HEK293 (cell line): Measurements from ENCODE around the gene DLK2.

Source experiments
- EGR2 ChIP-seq: fragments of 450-650 bp; formaldehyde crosslinking; IDR thresholded peaks from 2 replicates; pipeline ENCODE4 v1.5.1; 2016; ENCODE audit warnings: low read depth, missing biosample characterization, missing genetic modification characterization
- GLI2 ChIP-seq: fragments of 450-650 bp; formaldehyde crosslinking; IDR thresholded peaks from 2 replicates; pipeline ENCODE4; 2017; ENCODE audit warnings: missing biosample characterization, missing genetic modification characterization, low read depth, borderline replicate concordance
- GLIS2 ChIP-seq: fragments of 450-650 bp; formaldehyde crosslinking; IDR thresholded peaks from 2 replicates; pipeline ENCODE4 v1.5.1; 2016; ENCODE audit warnings: missing biosample characterization, missing genetic modification characterization
- HOXD13 ChIP-seq: sonication (generic); formaldehyde crosslinking; IDR thresholded peaks from 2 replicates; pipeline ENCODE4 v1.8.0; 2022; ENCODE audit warnings: missing genetic modification reagents, borderline replicate concordance
- KLF8 ChIP-seq: fragments of 450-650 bp; formaldehyde crosslinking; IDR thresholded peaks from 2 replicates; pipeline ENCODE4 v1.5.1; 2016; ENCODE audit warnings: missing biosample characterization, missing genetic modification characterization
- KLF9 ChIP-seq: fragments of 450-650 bp; formaldehyde crosslinking; IDR thresholded peaks from 2 replicates; pipeline ENCODE4 v1.5.1; 2016; ENCODE audit warnings: missing biosample characterization, missing genetic modification characterization, low read depth
- OSR2 ChIP-seq: fragments of 450-650 bp; formaldehyde crosslinking; IDR thresholded peaks from 2 replicates; pipeline ENCODE4 v1.5.1; 2016; ENCODE audit warnings: missing biosample characterization, missing genetic modification characterization
- OVOL3 ChIP-seq: fragments of 450-650 bp; formaldehyde crosslinking; IDR thresholded peaks from 2 replicates; pipeline ENCODE4 v1.5.1; 2016; ENCODE audit warnings: missing biosample characterization, missing genetic modification characterization
- RBAK ChIP-seq: fragments of 450-650 bp; formaldehyde crosslinking; IDR thresholded peaks from 2 replicates; pipeline ENCODE4 v1.5.1; 2016; ENCODE audit warnings: missing biosample characterization, missing genetic modification characterization
- TRIM28 ChIP-seq: IDR thresholded peaks from 2 replicates; pipeline ENCODE4 v1.6.1; 2011; ENCODE audit warnings: low read length, control low read depth, borderline replicate concordance
- YY1 ChIP-seq: fragments of 450-650 bp; formaldehyde crosslinking; IDR thresholded peaks from 2 replicates; pipeline ENCODE4 v1.5.1; 2018; ENCODE audit warnings: missing biosample characterization, missing genetic modification characterization
- ZBTB10 ChIP-seq: fragments of 450-650 bp; formaldehyde crosslinking; IDR thresholded peaks from 2 replicates; pipeline ENCODE4 v1.5.1; 2016; ENCODE audit warnings: missing biosample characterization, missing genetic modification characterization
- ZBTB11 ChIP-seq: fragments of 450-650 bp; formaldehyde crosslinking; conservative IDR thresholded peaks from 2 replicates; pipeline ENCODE4 v1.5.1; 2016; ENCODE audit warnings: low read depth, missing biosample characterization, missing genetic modification characterization
- ZFP69B ChIP-seq: fragments of 450-650 bp; formaldehyde crosslinking; IDR thresholded peaks from 2 replicates; pipeline ENCODE4 v1.5.1; 2016; ENCODE audit warnings: missing biosample characterization, missing genetic modification characterization
- ZIC2 ChIP-seq: fragments of 450-650 bp; formaldehyde crosslinking; IDR thresholded peaks from 2 replicates; pipeline ENCODE4 v1.5.1; 2016; ENCODE audit warnings: missing biosample characterization, missing genetic modification characterization
- ZNF138 ChIP-seq: fragments of 450-650 bp; formaldehyde crosslinking; IDR thresholded peaks from 2 replicates; pipeline ENCODE4 v1.5.1; 2016; ENCODE audit warnings: missing biosample characterization, missing genetic modification characterization, borderline replicate concordance
- ZNF140 ChIP-seq: fragments of 450-650 bp; formaldehyde crosslinking; IDR thresholded peaks from 2 replicates; pipeline ENCODE4 v1.5.1; 2016; ENCODE audit warnings: missing biosample characterization, missing genetic modification characterization
- ZNF157 ChIP-seq: fragments of 450-650 bp; formaldehyde crosslinking; IDR thresholded peaks from 2 replicates; pipeline ENCODE4 v1.5.1; 2016; ENCODE audit warnings: missing biosample characterization, missing genetic modification characterization
- ZNF169 ChIP-seq: fragments of 450-650 bp; formaldehyde crosslinking; IDR thresholded peaks from 2 replicates; pipeline ENCODE4 v1.5.1; 2016; ENCODE audit warnings: missing biosample characterization, missing genetic modification characterization
- ZNF223 ChIP-seq: fragments of 450-650 bp; formaldehyde crosslinking; IDR thresholded peaks from 2 replicates; pipeline ENCODE4 v1.5.1; 2016; ENCODE audit warnings: missing biosample characterization, missing genetic modification characterization
- ZNF26 ChIP-seq: fragments of 450-650 bp; formaldehyde crosslinking; IDR thresholded peaks from 2 replicates; pipeline ENCODE4 v1.5.1; 2016; ENCODE audit warnings: missing biosample characterization, missing genetic modification characterization
- ZNF292 ChIP-seq: fragments of 450-650 bp; formaldehyde crosslinking; IDR thresholded peaks from 2 replicates; pipeline ENCODE4 v1.5.1; 2016; ENCODE audit warnings: low read depth, missing biosample characterization, missing genetic modification characterization, borderline replicate concordance
- ZNF302 ChIP-seq: fragments of 450-650 bp; formaldehyde crosslinking; IDR thresholded peaks from 2 replicates; pipeline ENCODE4 v1.5.1; 2016; ENCODE audit warnings: missing biosample characterization, missing genetic modification characterization, low read depth
- ZNF350 ChIP-seq: fragments of 450-650 bp; formaldehyde crosslinking; IDR thresholded peaks from 2 replicates; pipeline ENCODE4 v1.5.0; 2017; ENCODE audit warnings: missing biosample characterization, mild to moderate bottlenecking, missing genetic modification characterization
- ZNF398 ChIP-seq: fragments of 450-650 bp; formaldehyde crosslinking; IDR thresholded peaks from 2 replicates; pipeline ENCODE4 v1.5.1; 2017; ENCODE audit warnings: missing biosample characterization, missing genetic modification characterization
- ZNF561 ChIP-seq: fragments of 450-650 bp; IDR thresholded peaks from 2 replicates; pipeline ENCODE4 v1.5.1; 2018; ENCODE audit warnings: missing biosample characterization, missing genetic modification characterization, borderline replicate concordance
- ZNF571 ChIP-seq: fragments of 450-650 bp; formaldehyde crosslinking; IDR thresholded peaks from 2 replicates; pipeline ENCODE4 v1.5.0; 2017; ENCODE audit warnings: missing biosample characterization, missing genetic modification characterization
- ZNF658 ChIP-seq: fragments of 450-650 bp; formaldehyde crosslinking; IDR thresholded peaks from 2 replicates; pipeline ENCODE4; 2016; ENCODE audit warnings: missing biosample characterization, missing genetic modification characterization
- ZNF768 ChIP-seq: fragments of 450-650 bp; formaldehyde crosslinking; IDR thresholded peaks from 2 replicates; pipeline ENCODE4 v1.5.1; 2018; ENCODE audit warnings: missing biosample characterization, mild to moderate bottlenecking, missing genetic modification characterization
- ZNF785 ChIP-seq: fragments of 450-650 bp; formaldehyde crosslinking; IDR thresholded peaks from 2 replicates; pipeline ENCODE4 v1.5.1; 2016; ENCODE audit warnings: missing biosample characterization, missing genetic modification characterization

DLK2 gene

GRCh38 chr6:43477235-43478007, 22.1 kb upstream of the DLK2 start, which contains the start of gene TJAP1 (continued):
- TF ChIP-seq GLIS2 (tag by site-specific recombination) (no peak), ZFP69B (0 out of 2 replicates have a peak, but pooled peaks have one; percentile 15), ZIC2 (tag by site-specific recombination) (peak; percentile 37; the same call in 1 of the 2 replicates), ZNF398 (tag by site-specific recombination) (no peak), ZBTB10 (0 out of 2 replicates have a peak, but pooled peaks have one; percentile 40), ZNF302 (tag by site-specific recombination) (no peak), ZNF157 (tag by site-specific recombination) (no peak), ZNF571 (tag by site-specific recombination) (no peak), ZBTB11 (tag by site-specific recombination) (0 out of 2 replicates have a peak, but pooled peaks have one; percentile 25), ZNF138 (tag by site-specific recombination) (no peak), KLF9 (peak; percentile 66; the same call in 1 of the 2 replicates), ZNF658 (tag by site-specific recombination) (no peak), ZNF350 (tag by site-specific recombination) (no peak), ZNF26 (tag by site-specific recombination) (no peak), EGR2 (tag by site-specific recombination) (peak; percentile 68), ZNF223 (no peak), ZNF169 (tag by site-specific recombination) (no peak), KLF8 (tag by site-specific recombination) (peak; percentile 72; the same call in 1 of the 2 replicates), ZNF140 (tag by site-specific recombination) (no peak), GLI2 (tag by site-specific recombination) (no peak), ZNF561 (tag by site-specific recombination) (no peak), ZNF785 (0 out of 2 replicates have a peak, but pooled peaks have one; percentile 46), OVOL3 (no peak), TRIM28 (no peak), HOXD13 (CRISPR knock-in tag) (no peak), YY1 (tag by site-specific recombination) (peak; percentile 89; the same call in 1 of the 2 replicates), ZNF292 (tag by site-specific recombination) (no peak), RBAK (no peak), ZNF768 (tag by site-specific recombination) (no peak), OSR2 (tag by site-specific recombination) (no peak)
